ENCODE measurements around the gene HOXD9. TPM values are rescaled to one million over a fixed set of nuclear protein-coding genes. Genes with fewer than 3 reads are reported as not detected.

Gene HOXD9
- total RNA-seq, 2 donors from 2014 or later: 1.4 TPM; not detected in 1

GRCh38 chr2:176082824-176083751, 39.4 kb upstream of the HOXD9 start:
- Histone ChIP-seq H3K9me3 (no peaks in the 10 kb centered on the region), H3K4me1 (ENCODE audit: control insufficient read depth in 1 of 2, low read depth in 2 of 2) (peaks cover 4 to 23% of the 10 kb centered on the region in 2 donors), H3K36me3 (no peaks in the 10 kb centered on the region), H3K27ac (no peak overlapping the region), H3K4me3 (no peak overlapping the region), H3K27me3 (replicated peaks; ENCODE audit: insufficient read depth) (peaks cover 74% of the 10 kb centered on the region)
- DNase-seq (ENCODE audit: low spot score) (no peak), ATAC-seq (ENCODE audit: insufficient number of reproducible peaks, low FRiP score, low read depth) (no peak)
- TF ChIP-seq CTCF (IDR thresholded peaks at IDR 0.05): no peak

GRCh38 chr2:176083796-176084261, 38.7 kb upstream of the HOXD9 start, which contains the start of gene EVX2:
Gene EVX2, minus strand, starts transcription at chr2:176083962. Its CDS starts 186 bp downstream, at chr2:176083776.
- Histone ChIP-seq H3K27ac (no peak within 1 kb of the TSS), H3K4me1 (ENCODE audit: control insufficient read depth in 1 of 2, low read depth in 2 of 2) (peaks cover 4 to 26% of the 10 kb centered on the region in 2 donors), H3K27me3 (replicated peaks; ENCODE audit: insufficient read depth) (peaks cover 67% of the 10 kb centered on the region), H3K4me3 (no peak within 1 kb of the TSS), H3K36me3 (no peaks in the 10 kb centered on the region), H3K9me3 (no peaks in the 10 kb centered on the region)
- TF ChIP-seq CTCF (IDR thresholded peaks at IDR 0.05): no peak
- DNase-seq (ENCODE audit: low spot score) (no peak), ATAC-seq (ENCODE audit: insufficient number of reproducible peaks, low FRiP score, low read depth) (no peak)

DNA sequence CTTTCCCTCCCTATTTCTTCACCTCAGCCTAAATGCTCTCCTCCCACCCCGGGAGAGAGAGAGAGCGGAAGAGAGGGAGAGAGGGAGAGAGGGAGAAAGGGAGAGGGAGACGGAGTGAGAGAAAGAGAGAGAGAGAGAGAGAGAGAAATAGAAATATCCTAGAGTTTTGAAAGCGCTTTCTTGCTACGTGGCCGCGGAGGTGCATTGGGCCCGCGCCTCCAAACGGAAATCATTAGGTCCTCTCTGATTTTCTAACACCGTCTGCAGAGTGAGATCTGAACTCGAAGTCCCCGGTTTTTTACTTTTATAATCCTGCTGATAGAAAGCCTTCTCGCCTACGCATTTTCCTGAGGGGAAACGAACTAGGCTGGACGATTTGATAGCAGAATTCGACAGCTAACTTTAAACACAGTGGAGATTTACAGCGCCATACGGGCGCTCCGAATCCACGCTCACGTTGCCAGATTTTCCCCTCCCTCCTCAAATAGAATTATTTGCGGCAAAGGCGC, 37.9 kb upstream of the HOXD9 start:
- no peaks in the 10 kb centered on the region for H3K36me3 ChIP-seq
- no peak for TF ChIP-seq CTCF (IDR thresholded peaks at IDR 0.05)
- H3K9me3 ChIP-seq: no peaks in the 10 kb centered on the region
- ATAC-seq (ENCODE audit: insufficient number of reproducible peaks, low FRiP score, low read depth) (no peak), DNase-seq (ENCODE audit: low spot score) (no peak)
- peaks cover 4 to 19% of the 10 kb centered on the region in 2 donors for H3K4me1 ChIP-seq (ENCODE audit: control insufficient read depth in 1 of 2, low read depth in 2 of 2)
- no peak overlapping the region for H3K27ac ChIP-seq
- H3K4me3 ChIP-seq: no peak overlapping the region
- peaks cover 64% of the 10 kb centered on the region for H3K27me3 ChIP-seq (replicated peaks; ENCODE audit: insufficient read depth)

- DNase-seq (ENCODE audit: low spot score) (no peak), ATAC-seq (ENCODE audit: insufficient number of reproducible peaks, low FRiP score, low read depth) (no peak)
- Histone ChIP-seq H3K4me1 (ENCODE audit: control insufficient read depth in 1 of 2, low read depth in 2 of 2) (peaks cover 4 to 14% of the 10 kb centered on the region in 2 donors), H3K36me3 (no peaks in the 10 kb centered on the region), H3K9me3 (no peaks in the 10 kb centered on the region), H3K27ac (no peak overlapping the region), H3K27me3 (replicated peaks; ENCODE audit: insufficient read depth) (peaks cover 67% of the 10 kb centered on the region), H3K4me3 (no peak overlapping the region)
- no peak for TF ChIP-seq CTCF (IDR thresholded peaks at IDR 0.05)
These were observed 37.3 kb upstream of the HOXD9 start for GRCh38 chr2:176085120-176085788.
